Mesothelial cell of epicardium (in vitro differentiated cells): ENCODE results near the gene MRPL20. TPM values are rescaled to one million over a fixed set of nuclear protein-coding genes. Genes with fewer than 3 reads are reported as not detected.

Experiments
- DNase-seq, 2 experiments: peaks; one replicate each; pipeline ENCODE4 v3.0.0; 2021; ENCODE audit warnings: low spot score in 2 of 2; ENCODE audit not compliant: unreplicated experiment in 2 of 2
- H3K27ac Mint-ChIP-seq: 2 replicates; pipeline ENCODE4 v1.8.0; 2021; ENCODE audit warnings: mixed read lengths
- H3K27me3 Mint-ChIP-seq: 2 replicates; pipeline ENCODE4 v1.8.0; 2021; ENCODE audit warnings: low read depth, mixed read lengths
- H3K36me3 Mint-ChIP-seq: 2 replicates; pipeline ENCODE4 v1.8.0; 2021; ENCODE audit warnings: mixed read lengths
- H3K4me1 Mint-ChIP-seq: 2 replicates; pipeline ENCODE4 v1.8.0; 2021; ENCODE audit warnings: mixed read lengths
- H3K4me3 Mint-ChIP-seq: 2 replicates; pipeline ENCODE4 v1.8.0; 2021; ENCODE audit warnings: mild to moderate bottlenecking, moderate library complexity, mixed read lengths
- H3K9me3 Mint-ChIP-seq: 2 replicates; pipeline ENCODE4 v1.8.0; 2021; ENCODE audit warnings: mixed read lengths
- total RNA-seq: library from RNA; stranded (reverse); gene quantifications from 3 replicates; pipeline ENCODE4 v1.2.1, GENCODE V29; 2021
- TF ChIP-seq, protein P1 (sequence below): fragments of 200-600 bp; sonication (generic); IDR thresholded peaks from one replicate; pipeline ENCODE4 v1.5.0; 2021; ENCODE audit warnings: antibody characterized with exemption; ENCODE audit not compliant: unreplicated experiment

Gene MRPL20
- total RNA-seq, 1 donor from 2014 or later, result 94.7 TPM

DNA sequence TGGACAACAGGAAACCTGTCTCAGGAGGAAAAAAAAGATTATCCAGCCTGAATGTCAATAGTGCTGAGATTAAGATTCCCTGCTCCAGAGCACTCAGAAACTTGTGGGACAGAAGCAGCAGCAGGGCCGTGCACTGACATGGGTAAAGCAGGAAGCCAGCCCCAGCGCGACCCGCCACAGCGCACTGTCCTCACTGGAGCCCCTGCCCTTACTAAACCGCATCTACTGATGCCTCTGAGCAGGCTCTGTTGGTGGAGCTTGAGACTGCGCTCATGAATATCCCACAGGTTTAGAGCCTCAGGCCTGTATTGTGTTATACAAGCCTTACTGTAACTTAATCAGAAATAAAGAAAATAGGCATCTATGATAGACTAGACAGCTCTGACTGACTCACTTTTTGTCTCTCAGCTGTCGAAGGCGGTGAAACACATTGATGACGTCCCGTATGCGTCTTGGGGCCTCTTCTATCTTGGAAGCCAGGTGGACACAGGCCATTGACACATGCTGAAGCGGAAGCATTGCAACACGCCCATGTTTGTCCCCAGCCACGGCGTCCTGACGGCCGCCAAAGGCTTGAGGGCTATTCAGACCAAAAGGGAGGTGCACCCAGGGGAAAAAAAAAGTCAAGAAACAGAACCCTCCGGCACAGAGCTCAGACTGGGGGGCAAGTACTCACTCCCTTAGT, 9.1 kb downstream of the MRPL20 start:
- TF ChIP-seq, protein P1, sequence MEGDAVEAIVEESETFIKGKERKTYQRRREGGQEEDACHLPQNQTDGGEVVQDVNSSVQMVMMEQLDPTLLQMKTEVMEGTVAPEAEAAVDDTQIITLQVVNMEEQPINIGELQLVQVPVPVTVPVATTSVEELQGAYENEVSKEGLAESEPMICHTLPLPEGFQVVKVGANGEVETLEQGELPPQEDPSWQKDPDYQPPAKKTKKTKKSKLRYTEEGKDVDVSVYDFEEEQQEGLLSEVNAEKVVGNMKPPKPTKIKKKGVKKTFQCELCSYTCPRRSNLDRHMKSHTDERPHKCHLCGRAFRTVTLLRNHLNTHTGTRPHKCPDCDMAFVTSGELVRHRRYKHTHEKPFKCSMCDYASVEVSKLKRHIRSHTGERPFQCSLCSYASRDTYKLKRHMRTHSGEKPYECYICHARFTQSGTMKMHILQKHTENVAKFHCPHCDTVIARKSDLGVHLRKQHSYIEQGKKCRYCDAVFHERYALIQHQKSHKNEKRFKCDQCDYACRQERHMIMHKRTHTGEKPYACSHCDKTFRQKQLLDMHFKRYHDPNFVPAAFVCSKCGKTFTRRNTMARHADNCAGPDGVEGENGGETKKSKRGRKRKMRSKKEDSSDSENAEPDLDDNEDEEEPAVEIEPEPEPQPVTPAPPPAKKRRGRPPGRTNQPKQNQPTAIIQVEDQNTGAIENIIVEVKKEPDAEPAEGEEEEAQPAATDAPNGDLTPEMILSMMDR, result no peak
- H3K27me3 Mint-ChIP-seq, result no peaks in the 10 kb centered on the region
- H3K27ac Mint-ChIP-seq, result peak overlapping the region; percentile 92
- peak overlapping the region; percentile 89 for H3K4me3 Mint-ChIP-seq
- H3K4me1 Mint-ChIP-seq, result peaks cover 24% of the 10 kb centered on the region
- no peak for DNase-seq
- H3K9me3 Mint-ChIP-seq, result no peaks in the 10 kb centered on the region
- H3K36me3 Mint-ChIP-seq, result peaks cover 28% of the 10 kb centered on the region

DNA sequence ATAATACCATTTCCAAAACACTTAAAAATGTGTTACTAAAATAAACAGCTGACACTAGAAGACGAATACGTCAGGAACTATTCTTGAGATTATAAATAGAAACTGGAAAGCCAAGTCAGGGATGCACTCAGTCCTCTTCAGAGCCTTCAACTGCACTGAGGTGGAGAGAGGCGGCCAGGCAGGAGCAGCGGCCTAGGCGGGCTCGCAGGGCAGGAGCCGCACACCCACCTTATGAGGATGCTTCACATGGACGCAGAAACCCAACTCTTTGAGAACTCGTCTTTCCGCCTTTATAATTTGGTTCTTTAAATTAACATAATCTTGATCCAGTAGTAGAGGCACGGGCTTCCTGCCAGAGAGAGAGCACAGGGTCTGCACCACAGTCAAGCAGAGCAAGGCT, 11.9 kb downstream of the MRPL20 start:
- no peak overlapping the region for H3K4me3 Mint-ChIP-seq
- TF ChIP-seq, protein P1, result no peak
- H3K4me1 Mint-ChIP-seq, result peaks cover 17% of the 10 kb centered on the region
- no peak overlapping the region for H3K27ac Mint-ChIP-seq
- H3K36me3 Mint-ChIP-seq, result peaks cover 48% of the 10 kb centered on the region
- no peak for DNase-seq
- no peaks in the 10 kb centered on the region for H3K9me3 Mint-ChIP-seq
- no peaks in the 10 kb centered on the region for H3K27me3 Mint-ChIP-seq

DNA sequence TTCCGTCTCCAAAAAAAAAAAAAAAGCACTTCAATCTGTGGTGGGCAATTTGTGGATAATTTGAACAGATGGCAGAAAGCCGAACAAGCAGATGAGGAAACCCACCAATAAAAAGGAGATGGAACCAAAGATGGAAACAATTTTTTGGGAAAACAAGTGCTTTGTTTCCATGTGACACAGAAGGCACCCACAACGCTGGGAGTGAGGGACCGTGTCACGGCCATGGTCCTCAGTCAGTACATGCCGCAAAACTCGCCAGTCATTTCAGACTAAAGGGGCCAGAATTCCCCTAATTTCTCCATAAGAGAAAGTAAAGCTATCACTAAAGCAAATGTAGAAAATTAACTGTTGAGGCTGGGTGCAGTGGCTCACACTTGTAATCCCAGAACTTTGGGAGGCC, 13.0 kb downstream of the MRPL20 start:
- DNase-seq, result no peak
- peaks cover 56% of the 10 kb centered on the region for H3K36me3 Mint-ChIP-seq
- H3K27ac Mint-ChIP-seq, result no peak overlapping the region
- H3K9me3 Mint-ChIP-seq, result no peaks in the 10 kb centered on the region
- H3K27me3 Mint-ChIP-seq, result no peaks in the 10 kb centered on the region
- TF ChIP-seq, protein P1, result no peak
- H3K4me3 Mint-ChIP-seq, result no peak overlapping the region
- H3K4me1 Mint-ChIP-seq, result peaks cover 11% of the 10 kb centered on the region

GRCh38 chr1:1393428-1393827, 13.7 kb downstream of the MRPL20 start:
- TF ChIP-seq, protein P1, result no peak
- Mint-ChIP-seq H3K4me3 (no peak overlapping the region), H3K36me3 (peaks cover 56% of the 10 kb centered on the region), H3K27ac (no peak overlapping the region), H3K9me3 (no peaks in the 10 kb centered on the region), H3K27me3 (no peaks in the 10 kb centered on the region), H3K4me1 (peaks cover 11% of the 10 kb centered on the region)
- DNase-seq, result no peak

GRCh38 chr1:1393014-1393413, 14.1 kb downstream of the MRPL20 start:
- TF ChIP-seq, protein P1, result no peak
- peaks cover 7% of the 10 kb centered on the region for H3K4me1 Mint-ChIP-seq
- H3K36me3 Mint-ChIP-seq, result peaks cover 56% of the 10 kb centered on the region
- H3K27me3 Mint-ChIP-seq, result no peaks in the 10 kb centered on the region
- no peak for DNase-seq
- H3K9me3 Mint-ChIP-seq, result no peaks in the 10 kb centered on the region
- H3K27ac Mint-ChIP-seq, result no peak overlapping the region
- no peak overlapping the region for H3K4me3 Mint-ChIP-seq

- Mint-ChIP-seq H3K9me3 (no peaks in the 10 kb centered on the region), H3K36me3 (peaks cover 70% of the 10 kb centered on the region), H3K27me3 (no peaks in the 10 kb centered on the region), H3K4me3 (no peak overlapping the region), H3K27ac (no peak overlapping the region), H3K4me1 (peaks cover 2% of the 10 kb centered on the region)
- TF ChIP-seq, protein P1, result no peak
- DNase-seq, result no peak
Observed at GRCh38 chr1:1391225-1391624, 15.9 kb downstream of the MRPL20 start.
